Activated naive CD4-positive, alpha-beta T cell treated with anti-CD3 and anti-CD28 coated beads, Interleukin-2, amount 50 U/mL, for 24 hours (primary cell): Measurements from ENCODE around the gene INHBE.

ENCODE experiments used
- H3K27ac Mint-ChIP-seq: one replicate; pipeline ENCODE4 v1.8.0; 2021; ENCODE audit warnings: mild to moderate bottlenecking, mixed read lengths
- H3K27me3 Mint-ChIP-seq: one replicate; pipeline ENCODE4 v1.8.0; 2021; ENCODE audit warnings: mixed read lengths
- H3K36me3 Mint-ChIP-seq: one replicate; pipeline ENCODE4 v1.8.0; 2021; ENCODE audit warnings: mixed read lengths
- H3K4me1 Mint-ChIP-seq: one replicate; pipeline ENCODE4 v1.8.0; 2021; ENCODE audit warnings: mixed read lengths
- H3K4me3 Mint-ChIP-seq: one replicate; pipeline ENCODE4 v1.8.0; 2021; ENCODE audit warnings: mild to moderate bottlenecking, mixed read lengths
- H3K9me3 Mint-ChIP-seq: one replicate; pipeline ENCODE4 v1.8.0; 2021; ENCODE audit warnings: mixed read lengths

INHBE gene

GRCh38 chr12:57475271-57476161 is 20.4 kb downstream of the INHBE start:
- Mint-ChIP-seq H3K4me1 (peaks cover 85% of the 10 kb centered on the region), H3K4me3 (peak overlapping the region; percentile 95), H3K36me3 (peaks cover 12% of the 10 kb centered on the region), H3K27me3 (no peaks in the 10 kb centered on the region), H3K27ac (peak overlapping the region; percentile 69), H3K9me3 (no peaks in the 10 kb centered on the region)

DNA sequence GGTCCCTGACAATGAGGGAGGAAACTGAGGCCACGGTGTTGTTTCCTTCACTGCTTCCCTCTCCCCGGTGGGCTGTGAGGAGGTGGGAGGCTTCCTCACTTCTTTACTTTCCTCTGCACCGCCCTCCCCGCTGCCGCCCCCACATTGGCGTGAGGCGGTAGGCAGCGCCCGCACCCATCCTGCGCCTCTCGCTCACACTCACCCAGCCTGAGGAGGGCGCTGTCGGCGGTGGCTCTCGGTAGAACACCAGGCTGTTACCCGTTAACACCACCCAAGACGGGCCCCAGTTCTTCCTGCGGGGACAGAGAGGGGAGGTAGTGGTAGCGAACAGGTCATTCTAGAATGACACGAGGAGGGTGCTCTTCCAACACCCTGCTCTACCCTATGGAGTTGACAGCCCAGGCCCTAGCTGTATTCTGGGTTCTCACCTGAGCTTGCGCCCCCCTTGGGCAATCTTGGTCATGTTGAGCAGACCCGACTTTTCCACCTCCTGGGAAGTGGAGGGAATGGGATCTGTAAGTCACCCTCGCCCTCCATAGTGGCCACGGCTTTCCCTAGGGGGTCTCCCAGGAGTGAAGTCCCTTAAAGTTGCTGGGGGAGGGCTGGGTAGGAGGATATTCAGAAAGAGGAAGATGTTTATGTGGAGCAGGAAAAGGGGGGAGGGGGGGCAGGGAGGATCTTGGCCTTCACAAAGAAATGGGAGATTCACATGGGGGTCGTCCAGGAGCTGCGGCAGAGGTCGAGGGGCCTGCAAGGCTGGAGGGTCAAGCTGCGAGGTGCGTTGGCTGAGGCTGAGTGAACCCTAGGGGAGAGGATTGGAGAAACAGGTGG is 21.3 kb downstream of the INHBE start:
- H3K36me3 Mint-ChIP-seq, result peaks cover 12% of the 10 kb centered on the region
- peak overlapping the region; percentile 95 for H3K4me3 Mint-ChIP-seq
- H3K9me3 Mint-ChIP-seq, result no peaks in the 10 kb centered on the region
- peaks cover 88% of the 10 kb centered on the region for H3K4me1 Mint-ChIP-seq
- H3K27me3 Mint-ChIP-seq, result no peaks in the 10 kb centered on the region
- peak overlapping the region; percentile 91 for H3K27ac Mint-ChIP-seq

DNA sequence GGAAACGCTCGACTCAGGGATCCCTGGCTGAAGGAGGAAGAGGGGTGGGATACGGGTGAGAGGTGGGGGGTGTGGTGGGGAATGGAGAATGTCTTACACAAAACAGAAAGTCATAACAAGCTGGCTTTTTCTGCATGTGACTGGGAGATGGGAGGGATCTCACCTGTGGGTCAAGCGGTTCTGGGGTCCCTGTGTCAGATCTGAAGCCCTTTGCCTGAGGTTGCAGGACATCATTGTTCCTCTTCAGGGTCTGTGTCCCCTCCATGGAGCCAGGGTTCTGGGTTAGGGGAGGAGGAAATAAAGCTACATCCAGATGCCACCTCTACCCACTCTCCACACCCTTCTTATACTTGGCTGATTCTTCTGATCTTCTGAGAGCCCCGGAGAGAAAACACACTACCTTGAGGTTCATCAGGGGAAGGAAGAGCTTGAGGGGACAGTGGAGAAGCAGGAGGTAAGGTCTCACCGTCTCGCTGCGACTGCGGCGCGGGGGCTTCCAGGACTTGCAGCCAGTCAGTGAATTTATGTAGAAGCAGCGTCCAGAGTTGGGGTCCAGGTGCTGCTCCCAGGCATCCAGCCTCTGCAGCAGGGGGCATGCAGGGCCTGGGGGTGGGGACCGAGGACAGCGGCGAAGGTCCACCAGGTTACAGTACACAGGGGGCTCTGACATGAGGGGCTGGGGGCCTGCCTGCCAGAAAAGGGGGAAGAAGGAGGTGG is 22.0 kb downstream of the INHBE start:
- H3K27me3 Mint-ChIP-seq, result no peaks in the 10 kb centered on the region
- peaks cover 88% of the 10 kb centered on the region for H3K4me1 Mint-ChIP-seq
- peaks cover 10% of the 10 kb centered on the region for H3K36me3 Mint-ChIP-seq
- H3K27ac Mint-ChIP-seq, result peak overlapping the region; percentile 91
- H3K9me3 Mint-ChIP-seq, result no peaks in the 10 kb centered on the region
- H3K4me3 Mint-ChIP-seq, result peak overlapping the region; percentile 95

- peaks cover 81% of the 10 kb centered on the region for H3K4me1 Mint-ChIP-seq
- peak overlapping the region; percentile 95 for H3K4me3 Mint-ChIP-seq
- H3K27ac Mint-ChIP-seq, result peak overlapping the region; percentile 91
- H3K27me3 Mint-ChIP-seq, result no peaks in the 10 kb centered on the region
- no peaks in the 10 kb centered on the region for H3K9me3 Mint-ChIP-seq
- H3K36me3 Mint-ChIP-seq, result peaks cover 10% of the 10 kb centered on the region
Measured at GRCh38 chr12:57477710-57478681, 22.9 kb downstream of the INHBE start.

GRCh38 chr12:57479043-57479375 is 23.9 kb downstream of the INHBE start:
- H3K9me3 Mint-ChIP-seq, result no peaks in the 10 kb centered on the region
- H3K36me3 Mint-ChIP-seq, result peaks cover 7% of the 10 kb centered on the region
- H3K4me1 Mint-ChIP-seq, result peaks cover 77% of the 10 kb centered on the region
- H3K4me3 Mint-ChIP-seq, result peak overlapping the region; percentile 95
- H3K27me3 Mint-ChIP-seq, result no peaks in the 10 kb centered on the region
- H3K27ac Mint-ChIP-seq, result peak overlapping the region; percentile 91

DNA sequence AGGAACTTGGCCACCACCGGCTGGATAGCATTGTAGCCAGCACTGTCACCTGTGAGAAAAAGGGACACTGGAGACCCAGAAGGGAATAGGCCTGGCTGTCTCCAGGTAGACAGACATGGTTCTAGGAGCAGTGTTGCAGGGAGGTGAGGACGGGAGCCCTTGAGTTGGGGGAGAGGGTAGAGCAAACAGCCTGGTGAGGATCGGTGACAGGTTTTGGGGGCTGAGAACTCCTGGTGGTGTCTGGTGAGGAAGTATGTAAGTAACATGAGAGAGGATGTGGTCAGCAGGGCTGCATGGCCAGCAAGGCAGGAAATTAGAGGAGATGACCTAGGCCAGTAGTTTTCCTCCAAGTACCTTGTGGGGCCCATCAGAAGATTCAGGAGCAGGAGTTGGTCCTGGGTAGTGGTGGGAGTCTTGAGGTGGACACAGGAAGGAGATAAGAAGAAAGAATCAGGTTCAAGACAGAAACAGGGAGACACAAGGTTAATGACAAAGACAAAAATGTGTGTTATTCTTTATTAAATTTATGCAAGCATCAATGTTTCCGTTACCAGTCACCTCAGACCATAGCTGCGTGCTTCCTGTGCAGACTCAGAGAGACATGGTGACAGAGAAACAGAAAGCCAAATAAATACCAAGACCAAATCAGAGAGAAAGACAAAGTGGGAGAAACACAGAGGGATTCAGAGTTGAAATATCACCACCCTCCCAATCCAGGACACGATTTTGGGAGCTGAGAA is 24.4 kb downstream of the INHBE start, which contains the start of gene ARHGAP9:
Gene ARHGAP9 (minus strand): TSS at position 491 of the 740 bp plus-strand sequence. CDS start 460 bp downstream, at position 31.
- H3K4me1 Mint-ChIP-seq, result peaks cover 72% of the 10 kb centered on the region
- peaks cover 2% of the 10 kb centered on the region for H3K36me3 Mint-ChIP-seq
- no peaks in the 10 kb centered on the region for H3K9me3 Mint-ChIP-seq
- peak within 1 kb of the TSS; percentile 95 for H3K4me3 Mint-ChIP-seq
- no peaks in the 10 kb centered on the region for H3K27me3 Mint-ChIP-seq
- peak within 1 kb of the TSS; percentile 91 for H3K27ac Mint-ChIP-seq

DNA sequence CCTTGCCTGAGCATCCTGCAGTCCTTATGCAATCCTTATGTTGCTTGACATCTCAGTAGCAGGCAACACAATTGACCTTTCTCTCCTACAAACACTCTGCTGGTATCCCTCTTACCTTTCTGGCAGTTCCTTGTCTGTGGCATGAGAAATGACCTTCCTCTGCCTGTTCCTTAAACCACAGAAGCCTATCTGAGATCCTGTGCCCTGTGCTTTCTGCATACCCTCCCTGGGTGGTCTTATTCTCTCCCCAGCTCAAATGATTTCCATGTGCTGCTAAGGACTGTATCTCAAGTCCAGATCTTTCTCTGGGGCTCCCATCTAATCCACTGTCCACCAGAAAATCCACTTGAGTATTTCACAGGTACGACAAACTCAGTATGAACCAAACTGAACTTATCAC is 26.6 kb downstream of the INHBE start:
- Mint-ChIP-seq H3K4me3 (peak overlapping the region; percentile 19), H3K4me1 (peaks cover 60% of the 10 kb centered on the region), H3K27ac (peak overlapping the region; percentile 91), H3K27me3 (no peaks in the 10 kb centered on the region), H3K9me3 (no peaks in the 10 kb centered on the region), H3K36me3 (no peaks in the 10 kb centered on the region)

GRCh38 chr12:57483466-57483865 is 28.4 kb downstream of the INHBE start:
- H3K4me1 Mint-ChIP-seq, result peaks cover 48% of the 10 kb centered on the region
- H3K27me3 Mint-ChIP-seq, result no peaks in the 10 kb centered on the region
- H3K9me3 Mint-ChIP-seq, result no peaks in the 10 kb centered on the region
- peaks cover 5% of the 10 kb centered on the region for H3K36me3 Mint-ChIP-seq
- H3K4me3 Mint-ChIP-seq, result no peak overlapping the region
- peak overlapping the region; percentile 80 for H3K27ac Mint-ChIP-seq

- Mint-ChIP-seq H3K27ac (no peak overlapping the region), H3K4me1 (peaks cover 44% of the 10 kb centered on the region), H3K4me3 (no peak overlapping the region), H3K36me3 (peaks cover 17% of the 10 kb centered on the region), H3K27me3 (no peaks in the 10 kb centered on the region), H3K9me3 (no peaks in the 10 kb centered on the region)
Measured at GRCh38 chr12:57485695-57486094, 30.6 kb downstream of the INHBE start.

- no peak overlapping the region for H3K27ac Mint-ChIP-seq
- H3K4me3 Mint-ChIP-seq, result peak overlapping the region; percentile 99
- H3K9me3 Mint-ChIP-seq, result no peaks in the 10 kb centered on the region
- no peaks in the 10 kb centered on the region for H3K27me3 Mint-ChIP-seq
- peaks cover 24% of the 10 kb centered on the region for H3K36me3 Mint-ChIP-seq
- peaks cover 41% of the 10 kb centered on the region for H3K4me1 Mint-ChIP-seq
Measured at GRCh38 chr12:57487055-57487596, 32.0 kb downstream of the INHBE start.

GRCh38 chr12:57487597-57488401 is 32.7 kb downstream of the INHBE start, which contains the start of gene MARS1:
Gene MARS1, plus strand, starts transcription at chr12:57488068. Its CDS starts 23 bp downstream, at chr12:57488091.
- Mint-ChIP-seq H3K36me3 (peaks cover 25% of the 10 kb centered on the region), H3K27me3 (no peaks in the 10 kb centered on the region), H3K27ac (peak within 1 kb of the TSS; percentile 96), H3K4me1 (peaks cover 42% of the 10 kb centered on the region), H3K9me3 (no peaks in the 10 kb centered on the region), H3K4me3 (peak within 1 kb of the TSS; percentile 99)

DNA sequence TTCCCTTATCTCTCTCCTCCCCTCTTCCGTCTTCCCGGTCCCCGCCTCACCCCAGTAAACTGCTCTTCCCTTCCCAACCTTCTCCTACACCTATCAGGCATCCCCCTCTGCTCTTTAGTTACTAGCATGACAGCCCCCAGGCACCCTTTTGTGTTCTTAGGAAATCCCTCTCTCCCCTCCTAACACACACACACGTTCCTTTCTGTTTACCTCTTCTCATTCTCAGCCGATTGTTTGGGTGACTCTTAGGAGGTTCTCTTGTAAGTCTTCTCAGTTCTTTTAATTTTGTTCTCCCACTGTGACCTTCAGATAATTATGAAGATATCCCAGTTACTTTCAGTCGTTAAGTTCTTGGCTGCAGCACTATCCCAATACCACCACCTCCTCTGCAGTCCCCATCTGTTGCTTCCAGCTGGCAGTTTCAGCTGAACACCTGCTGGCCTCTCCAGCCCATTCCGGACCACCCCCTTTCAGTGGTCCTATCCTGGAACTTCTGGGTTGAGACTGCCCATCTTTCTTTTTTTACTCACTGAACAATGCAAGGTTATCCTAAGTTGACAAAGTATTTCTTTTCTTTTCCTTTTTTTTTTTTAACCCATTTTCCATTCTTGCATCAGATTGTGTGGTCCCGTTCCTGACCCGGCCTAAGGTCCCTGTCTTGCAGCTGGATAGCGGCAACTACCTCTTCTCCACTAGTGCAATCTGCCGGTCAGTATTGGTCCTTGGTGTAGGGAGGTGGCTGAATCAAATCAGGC is 33.5 kb downstream of the INHBE start:
- H3K9me3 Mint-ChIP-seq, result no peaks in the 10 kb centered on the region
- no peaks in the 10 kb centered on the region for H3K27me3 Mint-ChIP-seq
- H3K4me1 Mint-ChIP-seq, result peaks cover 38% of the 10 kb centered on the region
- peak overlapping the region; percentile 99 for H3K4me3 Mint-ChIP-seq
- H3K36me3 Mint-ChIP-seq, result peaks cover 27% of the 10 kb centered on the region
- H3K27ac Mint-ChIP-seq, result peak overlapping the region; percentile 96
